ENCODE measurements around the gene ACE.

Gene ACE

DNA sequence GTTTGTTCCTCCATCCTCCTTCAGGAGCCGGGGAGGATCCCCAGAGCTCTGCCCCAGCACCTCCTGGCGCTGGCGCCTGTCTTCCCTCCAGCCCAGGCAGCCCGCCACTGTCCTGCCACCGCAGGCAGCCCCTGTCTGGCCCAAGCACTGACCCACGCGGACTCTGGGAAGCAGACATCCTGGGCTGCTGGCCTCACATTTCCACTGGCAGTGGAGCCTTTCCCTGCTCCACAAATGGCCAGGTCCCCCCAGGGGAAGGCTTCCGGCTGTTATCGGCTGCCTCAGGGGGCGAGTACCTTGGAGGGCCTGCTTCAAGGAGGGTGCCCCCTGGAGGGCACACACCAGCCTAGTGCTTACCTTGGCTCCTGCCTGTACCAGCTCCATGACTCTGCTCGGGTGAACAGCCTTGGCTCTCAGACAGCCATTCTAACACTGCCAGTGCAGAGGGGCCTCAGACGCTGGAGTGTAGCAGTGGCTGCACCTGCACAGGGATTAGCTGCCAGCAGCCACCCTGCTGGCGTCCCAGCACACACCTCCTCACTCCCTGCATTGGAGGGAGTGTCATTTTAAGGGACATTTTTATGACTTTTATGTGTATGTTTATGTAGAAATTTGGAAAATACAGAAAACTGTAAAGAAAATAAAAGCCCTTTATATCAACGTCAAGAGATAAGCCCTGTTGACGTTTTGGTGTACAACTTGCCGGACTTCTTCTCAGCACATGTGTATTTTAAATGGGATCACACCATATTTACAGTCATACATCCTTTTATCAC lies 21.0 kb downstream of the ACE start:
- Mint-ChIP-seq H3K4me1 (peaks cover 5% of the 10 kb centered on the region), H3K27me3 (ENCODE audit: low read depth) (peaks cover 29% of the 10 kb centered on the region), H3K27ac (peak overlapping the region; percentile 66 to 74 (median 69)), H3K9me3 (no peaks in the 10 kb centered on the region), H3K36me3 (ENCODE audit: low read depth) (no peaks in the 10 kb centered on the region), H3K4me3 (no peak overlapping the region)
- peak in 2 of 3 experiments; percentile 28 to 31 for TF ChIP-seq CTCF (IDR thresholded peaks at IDR 0.05; ENCODE audit: unreplicated experiment in 3 of 3)

GRCh38 chr17:63498626-63499195 lies 21.9 kb downstream of the ACE start:
- Mint-ChIP-seq H3K9me3 (no peaks in the 10 kb centered on the region), H3K4me3 (no peak overlapping the region), H3K4me1 (peaks cover 5% of the 10 kb centered on the region), H3K36me3 (ENCODE audit: low read depth) (no peaks in the 10 kb centered on the region), H3K27ac (peak overlapping the region; percentile 45 to 74 (median 69)), H3K27me3 (ENCODE audit: low read depth) (peaks cover 34% of the 10 kb centered on the region)
- TF ChIP-seq CTCF (IDR thresholded peaks at IDR 0.05; ENCODE audit: unreplicated experiment in 3 of 3), result no peak

DNA sequence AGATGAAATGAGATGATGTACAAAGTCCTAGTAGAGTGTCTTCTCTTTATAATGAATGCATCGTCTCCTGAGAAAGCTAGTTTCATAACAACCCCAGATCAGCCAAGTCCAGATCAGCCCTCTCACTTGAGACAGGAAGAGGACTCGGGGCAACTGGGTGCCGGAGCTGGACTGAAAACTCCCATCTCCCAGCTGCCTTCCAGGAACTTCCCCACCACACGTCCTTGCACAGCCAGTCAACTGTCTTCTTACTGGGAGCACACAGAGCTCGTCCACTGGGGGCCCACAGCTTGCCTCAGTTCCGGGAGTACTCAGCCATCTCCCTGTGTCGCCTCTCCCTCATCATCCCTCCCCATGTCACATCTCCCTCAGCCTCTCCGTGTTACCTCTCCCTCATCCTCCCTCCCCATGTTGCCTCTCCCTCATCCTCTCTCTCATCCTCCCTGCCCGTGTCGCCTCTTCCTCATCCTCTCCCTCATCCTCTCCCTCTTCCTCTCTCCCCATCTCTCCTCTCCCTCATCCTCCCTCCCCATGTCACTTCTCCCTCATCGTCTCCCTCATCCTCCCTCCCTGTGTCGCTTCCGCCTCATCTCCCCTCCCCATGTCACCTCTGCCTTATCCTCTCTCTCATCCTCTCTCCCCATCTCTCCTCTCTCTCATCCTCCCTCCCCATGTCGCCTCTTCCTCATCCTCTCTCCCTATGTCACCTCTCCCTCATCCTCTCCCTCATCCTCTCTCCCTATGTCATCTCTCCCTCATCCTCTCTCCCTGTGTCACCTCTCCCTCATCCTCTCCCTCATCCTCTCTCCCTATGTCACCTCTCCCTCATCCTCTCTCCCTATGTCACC lies 23.9 kb downstream of the ACE start:
- Mint-ChIP-seq H3K4me1 (no peaks in the 10 kb centered on the region), H3K9me3 (no peaks in the 10 kb centered on the region), H3K27me3 (ENCODE audit: low read depth) (peaks cover 50% of the 10 kb centered on the region), H3K36me3 (ENCODE audit: low read depth) (no peaks in the 10 kb centered on the region), H3K27ac (peak overlapping the region in 1 of 3 experiments; percentile 65), H3K4me3 (no peak overlapping the region)
- no peak for TF ChIP-seq CTCF (IDR thresholded peaks at IDR 0.05; ENCODE audit: unreplicated experiment in 3 of 3)

GRCh38 chr17:63503341-63503705 lies 26.5 kb downstream of the ACE start:
- Mint-ChIP-seq H3K36me3 (ENCODE audit: low read depth) (no peaks in the 10 kb centered on the region), H3K4me3 (no peak overlapping the region), H3K27me3 (ENCODE audit: low read depth) (peaks cover 59% of the 10 kb centered on the region), H3K9me3 (no peaks in the 10 kb centered on the region), H3K27ac (peak overlapping the region; percentile 30 to 83 (median 46)), H3K4me1 (no peaks in the 10 kb centered on the region)
- TF ChIP-seq CTCF (IDR thresholded peaks at IDR 0.05; ENCODE audit: unreplicated experiment in 3 of 3), result no peak

GRCh38 chr17:63504261-63504660 lies 27.4 kb downstream of the ACE start:
- Mint-ChIP-seq H3K9me3 (no peaks in the 10 kb centered on the region), H3K36me3 (ENCODE audit: low read depth) (no peaks in the 10 kb centered on the region), H3K27ac (peak overlapping the region in 1 of 3 experiments; percentile 83), H3K4me3 (no peak overlapping the region), H3K27me3 (ENCODE audit: low read depth) (peaks cover 66% of the 10 kb centered on the region), H3K4me1 (no peaks in the 10 kb centered on the region)
- no peak for TF ChIP-seq CTCF (IDR thresholded peaks at IDR 0.05; ENCODE audit: unreplicated experiment in 3 of 3)
